ENCODE results near the gene DLG2. TPM values are rescaled to one million over a fixed set of nuclear protein-coding genes. Genes with fewer than 3 reads are reported as not detected.

Gene DLG2
- total RNA-seq, 1 experiment from 2014 or later = 12.1 TPM

DNA sequence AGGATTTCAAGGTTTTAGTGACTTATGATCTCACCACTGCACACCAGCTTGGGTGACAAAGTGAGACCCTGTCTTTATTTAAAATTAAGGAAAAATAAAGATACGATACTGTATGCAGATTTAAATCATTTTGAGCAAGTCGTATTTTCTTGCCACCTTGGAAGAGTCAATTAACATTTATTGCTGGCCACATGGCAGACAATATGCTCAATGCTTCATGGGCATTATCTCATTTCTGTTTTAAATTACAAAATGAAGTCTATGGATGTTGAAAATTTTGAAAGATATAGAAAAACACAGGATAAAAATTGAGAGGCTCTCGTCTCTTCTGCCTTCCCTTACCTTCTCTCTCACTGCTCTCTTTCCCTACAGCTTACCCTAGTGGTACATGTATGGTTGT is 1992.0 kb downstream of the DLG2 start:
- no peaks in the 10 kb centered on the region for H3K9me3 ChIP-seq (replicated peaks)
- DNase-seq = no peak
- no peaks in the 10 kb centered on the region; the same call in 1 of the 2 replicates for H3K36me3 ChIP-seq
- no peak overlapping the region for H3K27ac ChIP-seq
- H3K4me3 ChIP-seq = no peak overlapping the region
- H3K4me1 ChIP-seq = no peaks in the 10 kb centered on the region
- H3K27me3 ChIP-seq = no peaks in the 10 kb centered on the region

DNA sequence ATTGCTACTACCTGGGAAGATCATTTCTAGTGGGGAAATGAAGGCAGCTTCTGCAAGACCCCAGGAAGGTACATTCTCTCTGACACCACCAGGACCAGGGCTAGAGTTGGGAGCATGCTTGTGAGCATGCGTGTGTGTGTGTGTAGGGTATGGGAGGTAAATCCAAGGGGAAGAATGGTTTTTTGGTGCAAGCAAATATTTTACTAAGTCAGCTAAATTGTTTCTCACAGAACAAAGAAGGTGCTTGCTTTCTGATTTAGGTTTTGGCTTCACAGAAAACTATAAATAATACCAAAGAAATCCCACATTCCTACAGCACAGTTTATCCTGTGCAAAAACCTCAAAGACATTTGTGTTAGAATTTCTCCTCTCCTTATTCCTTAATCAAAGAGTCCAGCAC is 1996.9 kb downstream of the DLG2 start:
- Histone ChIP-seq H3K27ac (no peak overlapping the region), H3K27me3 (no peaks in the 10 kb centered on the region), H3K36me3 (no peaks in the 10 kb centered on the region), H3K4me1 (peaks cover 2% of the 10 kb centered on the region; the same call in 1 of the 2 replicates), H3K9me3 (replicated peaks) (no peaks in the 10 kb centered on the region), H3K4me3 (no peak overlapping the region)
- no peak for DNase-seq

DNA sequence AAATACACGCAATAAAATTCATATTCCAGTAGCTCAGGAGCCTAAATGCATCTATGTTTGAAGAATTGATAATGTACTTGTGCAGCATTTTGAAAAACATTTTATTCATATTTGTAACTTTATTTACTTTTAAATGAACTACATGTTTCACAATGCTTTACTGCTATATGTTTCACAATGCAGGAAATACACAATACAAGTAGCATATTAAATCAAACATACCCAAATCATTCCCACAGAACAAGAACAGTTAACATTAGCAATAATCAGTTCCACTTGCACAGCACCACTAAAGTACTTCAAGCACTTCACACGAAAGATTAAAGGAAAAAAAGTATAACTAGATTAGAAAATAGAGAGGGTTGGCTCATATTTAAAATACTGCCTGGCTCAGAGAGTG is 1997.4 kb downstream of the DLG2 start:
- Histone ChIP-seq H3K9me3 (replicated peaks) (no peaks in the 10 kb centered on the region), H3K27me3 (no peaks in the 10 kb centered on the region), H3K27ac (no peak overlapping the region), H3K36me3 (no peaks in the 10 kb centered on the region), H3K4me1 (peaks cover 2% of the 10 kb centered on the region; the same call in 1 of the 2 replicates), H3K4me3 (no peak overlapping the region)
- DNase-seq = no peak

DNA sequence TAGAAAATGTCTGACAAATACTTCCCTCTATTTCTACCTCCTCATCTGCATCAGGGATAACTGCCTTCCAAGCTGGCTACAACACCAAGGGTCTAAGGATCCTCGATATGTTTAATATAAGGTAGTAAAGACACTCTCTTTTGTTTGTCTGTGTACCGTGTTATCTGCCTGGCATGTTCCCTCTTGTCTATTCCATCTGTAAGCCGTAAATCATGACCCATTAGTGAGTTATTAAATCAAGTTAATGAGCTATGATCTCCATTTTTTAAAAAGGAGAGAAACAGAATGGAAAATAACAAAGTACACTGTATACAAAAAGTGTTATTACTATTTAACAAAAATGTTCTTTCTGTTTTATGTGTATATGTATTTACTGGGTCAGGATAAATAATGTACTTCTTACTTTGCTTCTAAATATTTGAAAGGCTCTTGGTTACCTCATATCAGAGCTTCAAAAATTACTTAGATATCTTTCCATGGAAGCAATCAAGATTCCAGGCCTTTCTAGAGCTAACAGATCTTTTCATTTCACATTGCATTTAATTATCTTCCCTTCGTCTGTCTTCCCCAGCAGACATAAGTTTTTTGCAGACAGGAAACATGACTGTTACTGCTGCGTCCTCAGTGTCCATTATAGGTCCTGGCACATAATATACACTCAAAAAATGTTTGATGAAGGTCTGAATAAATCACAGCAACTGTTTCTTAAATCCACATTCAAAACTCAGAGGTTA is 1998.4 kb downstream of the DLG2 start:
- no peaks in the 10 kb centered on the region for H3K36me3 ChIP-seq
- H3K4me1 ChIP-seq = peaks cover 2% of the 10 kb centered on the region; the same call in 1 of the 2 replicates

DNA sequence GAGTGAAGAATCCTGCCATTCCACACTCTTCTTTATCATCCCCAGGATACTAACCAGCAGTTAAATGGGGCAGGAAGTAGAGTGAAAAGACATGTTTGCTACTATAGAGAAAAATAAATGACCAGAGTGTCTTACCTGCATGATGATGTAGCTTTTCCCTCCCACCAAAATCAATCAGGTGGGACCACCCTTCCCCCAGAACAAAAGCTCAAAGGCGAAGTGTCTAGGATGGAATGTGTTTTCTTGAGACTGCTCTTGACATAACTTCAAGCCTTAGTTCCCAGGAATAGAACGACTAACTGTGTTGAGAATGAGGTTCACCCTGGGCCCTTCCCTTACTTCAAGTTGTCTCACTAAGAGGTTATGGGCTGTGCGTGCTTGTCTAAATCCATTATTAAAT is 2001.8 kb downstream of the DLG2 start:
- no peaks in the 10 kb centered on the region for H3K36me3 ChIP-seq
- H3K9me3 ChIP-seq (replicated peaks) = no peaks in the 10 kb centered on the region
- H3K27me3 ChIP-seq = no peaks in the 10 kb centered on the region
- no peak overlapping the region for H3K27ac ChIP-seq
- H3K4me3 ChIP-seq = no peak overlapping the region
- H3K4me1 ChIP-seq = peaks cover 2% of the 10 kb centered on the region; the same call in 1 of the 2 replicates
- no peak for DNase-seq

More for the DNA sequence above, 1998.4 kb downstream of the DLG2 start:
- H3K9me3 ChIP-seq (replicated peaks) = no peaks in the 10 kb centered on the region
- no peaks in the 10 kb centered on the region for H3K27me3 ChIP-seq
- no peak for DNase-seq
- no peak overlapping the region for H3K27ac ChIP-seq
- no peak overlapping the region for H3K4me3 ChIP-seq

DNA sequence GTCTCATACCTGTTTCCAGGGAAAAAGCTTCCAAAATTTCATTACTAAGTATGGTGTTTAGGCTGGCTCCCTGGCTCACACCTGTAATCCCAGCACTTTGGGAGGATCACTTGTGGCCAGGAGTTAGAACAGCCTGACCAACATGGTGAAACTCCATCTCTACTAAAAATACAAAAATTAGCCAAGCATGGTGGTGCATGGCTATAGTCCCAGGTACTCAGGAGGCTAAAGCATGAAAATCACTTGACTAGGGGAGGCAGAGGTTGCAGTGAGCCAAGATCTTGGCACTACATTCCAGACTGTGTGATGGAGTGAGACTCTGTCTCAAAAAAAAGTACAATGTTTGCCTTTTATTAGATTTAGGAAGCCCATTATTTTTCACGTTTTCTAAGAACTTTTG is 2009.5 kb downstream of the DLG2 start:
- no peak overlapping the region for H3K4me3 ChIP-seq
- no peaks in the 10 kb centered on the region for H3K36me3 ChIP-seq
- no peak for DNase-seq
- H3K4me1 ChIP-seq = no peaks in the 10 kb centered on the region
- no peaks in the 10 kb centered on the region for H3K9me3 ChIP-seq (replicated peaks)
- no peak overlapping the region for H3K27ac ChIP-seq
- H3K27me3 ChIP-seq = no peaks in the 10 kb centered on the region; the same call in 1 of the 2 replicates

DNA sequence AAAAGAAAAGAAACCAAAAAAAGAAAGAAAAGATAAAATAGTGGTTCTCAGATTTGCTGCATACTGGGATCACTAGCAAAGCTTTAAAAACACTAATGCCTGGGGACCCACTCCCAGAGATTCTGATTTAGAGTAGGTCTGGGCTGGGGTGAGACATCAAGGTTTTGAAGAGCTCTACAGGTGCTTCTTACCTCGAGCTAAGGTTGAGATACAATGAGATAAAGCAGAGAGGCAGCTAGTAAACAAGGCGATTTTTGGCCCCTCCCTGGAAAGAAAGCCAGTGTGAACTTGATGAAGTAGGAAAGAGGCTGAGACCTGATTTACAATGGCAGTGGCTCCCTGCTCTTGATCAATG is 2013.4 kb downstream of the DLG2 start:
- no peak overlapping the region for H3K27ac ChIP-seq
- no peaks in the 10 kb centered on the region for H3K9me3 ChIP-seq (replicated peaks)
- no peaks in the 10 kb centered on the region; the same call in 1 of the 2 replicates for H3K27me3 ChIP-seq
- no peak overlapping the region for H3K4me3 ChIP-seq
- DNase-seq = no peak
- H3K36me3 ChIP-seq = no peaks in the 10 kb centered on the region
- H3K4me1 ChIP-seq = no peaks in the 10 kb centered on the region

DNA sequence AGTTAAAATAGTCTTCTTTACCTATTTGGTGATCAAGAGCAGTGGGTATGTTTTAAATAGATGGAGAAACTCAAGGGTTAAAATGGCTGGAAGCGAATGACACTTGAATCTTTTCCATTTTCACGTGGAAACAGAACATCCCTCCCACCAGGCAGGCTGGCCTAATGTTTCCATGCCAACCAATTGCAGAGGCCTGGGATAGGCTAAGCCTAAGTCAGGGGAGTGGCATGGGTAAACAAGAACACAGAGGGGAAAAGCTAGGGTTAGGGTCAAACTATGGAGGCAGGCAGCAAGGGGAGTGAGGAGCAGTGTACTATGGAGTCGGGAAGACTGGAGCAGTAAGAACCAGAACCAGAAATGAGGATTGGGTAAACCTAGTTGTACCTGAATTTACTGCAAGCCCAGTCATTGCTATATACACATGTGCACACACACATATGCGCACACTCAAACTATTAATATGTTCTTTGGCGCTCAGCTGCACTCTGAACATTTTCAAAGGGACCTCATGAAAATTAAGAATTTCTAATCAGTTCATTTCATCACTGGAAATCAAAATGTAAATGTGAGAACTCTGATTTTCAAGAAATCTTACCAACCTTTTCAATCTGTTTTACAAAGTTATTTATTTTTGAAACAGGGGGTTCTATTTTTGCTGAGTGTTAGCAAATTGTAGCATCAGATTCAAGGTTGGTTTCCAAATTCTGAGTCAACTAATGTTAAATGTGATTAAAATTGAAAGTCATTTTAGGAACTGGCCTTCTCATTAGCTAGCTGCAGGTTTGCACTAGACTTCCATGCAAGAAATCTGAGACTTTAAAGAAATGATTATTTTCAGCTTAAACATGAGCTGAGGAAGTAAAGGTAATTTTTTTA is 2014.0 kb downstream of the DLG2 start:
- Histone ChIP-seq H3K36me3 (no peaks in the 10 kb centered on the region), H3K4me1 (no peaks in the 10 kb centered on the region), H3K4me3 (no peak overlapping the region), H3K9me3 (replicated peaks) (no peaks in the 10 kb centered on the region), H3K27me3 (no peaks in the 10 kb centered on the region), H3K27ac (no peak overlapping the region)
- DNase-seq = peak in 1 of 2 experiments; percentile 7

DNA sequence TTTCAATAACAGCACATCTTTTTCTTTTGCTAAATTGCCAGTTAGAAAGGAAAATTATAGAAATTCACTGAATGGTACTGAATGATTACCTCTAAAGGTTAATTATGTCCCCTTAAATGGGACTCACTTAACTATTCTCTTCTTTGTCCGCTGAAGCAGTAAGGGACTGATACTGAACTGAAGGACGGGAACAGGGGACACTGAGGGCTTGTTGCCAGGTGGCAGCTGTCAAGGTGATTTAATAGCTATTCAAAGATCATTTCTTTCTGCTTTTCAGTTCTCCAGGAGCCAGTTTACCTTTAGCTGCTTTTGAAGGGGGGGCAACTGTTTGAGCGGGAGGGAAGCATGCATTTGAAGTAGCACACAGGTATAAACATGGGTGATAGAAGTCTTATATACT is 2015.5 kb downstream of the DLG2 start:
- Histone ChIP-seq H3K4me3 (no peak overlapping the region), H3K36me3 (no peaks in the 10 kb centered on the region), H3K9me3 (replicated peaks) (no peaks in the 10 kb centered on the region), H3K27me3 (no peaks in the 10 kb centered on the region), H3K4me1 (no peaks in the 10 kb centered on the region), H3K27ac (no peak overlapping the region)
- DNase-seq = no peak

DNA sequence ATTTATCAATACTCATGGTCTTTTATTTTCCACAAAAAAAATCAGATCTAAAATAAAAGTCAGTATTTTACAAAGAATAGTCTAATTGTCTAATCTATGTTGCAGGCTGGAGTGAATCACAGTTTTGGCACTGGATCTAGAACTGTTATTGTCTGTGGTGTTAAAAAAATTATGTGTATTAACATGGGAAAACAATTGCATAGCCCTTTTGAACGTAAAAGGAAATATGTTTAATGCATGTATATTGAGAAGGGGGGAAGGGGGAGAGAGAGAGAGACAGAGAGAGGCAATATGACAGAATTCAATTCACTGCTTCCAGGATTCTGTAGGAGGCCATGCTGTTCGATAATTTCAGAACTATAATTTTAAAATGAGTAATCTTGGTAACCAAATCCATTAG is 2016.1 kb downstream of the DLG2 start:
- H3K36me3 ChIP-seq = no peaks in the 10 kb centered on the region
- no peaks in the 10 kb centered on the region for H3K27me3 ChIP-seq
- no peak overlapping the region for H3K27ac ChIP-seq
- no peaks in the 10 kb centered on the region for H3K9me3 ChIP-seq (replicated peaks)
- H3K4me3 ChIP-seq = no peak overlapping the region
- no peak for DNase-seq
- no peaks in the 10 kb centered on the region for H3K4me1 ChIP-seq

DNA sequence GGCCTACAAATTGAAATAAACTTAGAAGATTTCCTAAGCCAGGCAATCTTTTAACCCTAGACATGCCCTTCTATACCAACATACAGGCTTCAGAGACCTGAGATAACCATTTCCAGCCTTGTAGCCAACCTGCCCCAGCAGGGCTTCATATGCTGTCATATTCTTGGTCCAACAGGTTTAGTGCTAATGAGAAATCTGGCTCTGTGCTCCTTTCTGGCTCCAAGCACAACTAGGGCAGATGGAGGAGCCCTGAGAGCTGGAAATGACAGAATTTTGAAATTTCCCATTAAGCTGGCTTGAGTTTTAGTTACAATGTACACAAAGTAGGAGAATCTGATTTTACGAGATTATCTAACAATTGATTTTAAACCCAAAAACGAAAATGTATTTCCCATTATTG is 2018.0 kb downstream of the DLG2 start:
- no peak overlapping the region for H3K27ac ChIP-seq
- no peak for DNase-seq
- no peak overlapping the region for H3K4me3 ChIP-seq
- no peaks in the 10 kb centered on the region for H3K4me1 ChIP-seq
- no peaks in the 10 kb centered on the region for H3K9me3 ChIP-seq (replicated peaks)
- no peaks in the 10 kb centered on the region for H3K27me3 ChIP-seq
- no peaks in the 10 kb centered on the region for H3K36me3 ChIP-seq

DNA sequence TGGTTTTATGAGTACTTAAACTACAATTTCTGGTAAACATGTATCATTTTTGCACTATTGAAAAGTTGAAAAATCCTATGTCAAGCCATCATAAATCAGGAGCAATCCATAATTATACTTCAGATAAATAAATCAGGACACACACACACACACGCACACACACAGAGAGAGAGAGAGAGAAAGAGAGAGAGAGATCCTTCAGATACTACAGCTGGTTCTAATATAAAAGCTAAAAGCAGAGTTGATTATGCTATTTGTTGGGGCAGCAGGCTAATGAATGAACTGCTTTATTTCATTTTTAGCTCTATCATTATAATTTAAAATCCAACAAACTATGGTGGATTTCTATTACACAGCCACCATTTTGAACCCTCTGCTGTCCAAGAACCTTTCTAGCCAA is 2018.6 kb downstream of the DLG2 start:
- Histone ChIP-seq H3K36me3 (no peaks in the 10 kb centered on the region), H3K9me3 (replicated peaks) (no peaks in the 10 kb centered on the region), H3K4me3 (no peak overlapping the region), H3K27ac (no peak overlapping the region), H3K4me1 (no peaks in the 10 kb centered on the region), H3K27me3 (peaks cover 3% of the 10 kb centered on the region; the same call in 1 of the 2 replicates)
- no peak for DNase-seq

DNA sequence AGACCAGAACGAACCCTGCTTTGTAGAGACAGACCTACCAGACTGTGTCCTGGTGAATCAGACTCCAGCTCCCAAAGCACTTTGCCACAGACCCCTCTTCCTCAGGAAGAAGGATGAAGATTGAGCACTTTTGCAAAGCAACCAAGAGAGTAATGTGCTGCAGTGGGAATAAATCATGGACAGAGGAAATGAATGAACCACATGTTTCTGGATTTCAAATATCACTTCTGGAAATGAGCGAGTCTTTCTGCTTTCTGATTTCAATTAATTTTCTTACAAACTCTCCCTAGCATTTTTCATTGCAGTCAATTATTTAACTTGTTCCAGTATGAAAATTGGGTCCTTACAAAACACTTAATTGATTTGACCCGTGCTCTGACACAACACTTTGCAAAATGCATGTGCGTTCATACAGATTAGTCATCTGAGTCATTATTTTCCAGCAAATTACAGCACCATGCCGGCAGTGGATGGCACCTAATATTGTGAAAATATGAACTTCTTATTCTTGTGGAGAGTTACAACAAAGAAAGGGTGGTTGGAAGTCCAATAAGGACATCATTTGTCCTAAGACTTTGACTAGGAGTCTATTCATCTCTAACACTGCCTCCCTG is 2025.1 kb downstream of the DLG2 start:
- no peak overlapping the region for H3K4me3 ChIP-seq
- H3K9me3 ChIP-seq (replicated peaks) = no peaks in the 10 kb centered on the region
- H3K27ac ChIP-seq = no peak overlapping the region

DNA sequence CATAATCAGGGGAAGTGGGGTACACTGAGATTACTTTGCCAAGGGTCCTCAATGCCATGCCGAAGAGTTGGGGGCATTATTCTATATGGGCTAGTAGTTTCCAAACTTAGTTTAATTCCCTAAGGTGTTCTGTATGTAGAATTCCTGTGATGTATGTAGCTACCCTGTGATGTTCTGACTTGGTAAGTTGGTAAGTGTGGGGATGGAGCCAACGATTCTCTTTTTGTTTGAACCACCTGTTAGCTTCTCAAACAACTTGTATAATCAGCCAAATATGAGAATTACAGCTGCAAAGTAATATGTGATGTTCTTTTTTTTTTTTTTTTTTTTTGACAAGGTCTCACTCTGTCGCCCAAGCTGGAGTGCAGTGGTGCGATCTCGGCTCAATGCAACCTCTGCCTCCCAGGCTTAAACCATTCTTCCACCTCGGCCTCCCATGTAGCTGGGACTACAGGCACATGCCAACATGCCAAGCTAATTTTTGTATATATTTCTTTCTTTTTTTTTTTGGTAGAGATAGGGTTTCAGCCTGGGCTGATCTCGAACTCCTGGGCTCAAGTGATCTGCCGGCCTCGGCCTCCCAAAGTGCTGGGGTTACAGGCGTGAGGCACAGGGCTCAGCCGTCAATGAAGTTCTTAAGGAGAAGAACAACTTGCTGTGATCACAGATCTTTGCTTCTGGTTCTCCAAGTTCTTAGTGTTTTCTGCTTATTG is 2025.8 kb downstream of the DLG2 start:
- no peaks in the 10 kb centered on the region for H3K9me3 ChIP-seq (replicated peaks)
- H3K27me3 ChIP-seq = peaks cover 4% of the 10 kb centered on the region; the same call in 1 of the 2 replicates
- H3K36me3 ChIP-seq = no peaks in the 10 kb centered on the region
- no peak overlapping the region for H3K4me3 ChIP-seq
- no peaks in the 10 kb centered on the region for H3K4me1 ChIP-seq
- no peak overlapping the region for H3K27ac ChIP-seq
- no peak for DNase-seq

More for the DNA sequence above, 2025.1 kb downstream of the DLG2 start:
- Histone ChIP-seq H3K27me3 (peaks cover 4% of the 10 kb centered on the region; the same call in 1 of the 2 replicates), H3K4me1 (no peaks in the 10 kb centered on the region), H3K36me3 (no peaks in the 10 kb centered on the region)
- DNase-seq = no peak

Measured in SJCRH30 (cell line).